ENCODE data around the gene GLI3.

Gene GLI3

GRCh38 chr7:41956705-41957104 is 280.3 kb downstream of the GLI3 start:
- DNase-seq = no peak

- DNase-seq = no peak
Measured at GRCh38 chr7:41955893-41956675, 280.9 kb downstream of the GLI3 start.

GRCh38 chr7:41955451-41955850 is 281.6 kb downstream of the GLI3 start:
- no peak for DNase-seq

- DNase-seq = no peak
Measured at GRCh38 chr7:41954976-41955375, 282.0 kb downstream of the GLI3 start.

- no peak for DNase-seq
Measured at GRCh38 chr7:41948503-41948902, 288.5 kb downstream of the GLI3 start.

GRCh38 chr7:41943094-41943577 is 293.9 kb downstream of the GLI3 start:
- peak; percentile 78 for DNase-seq

- no peak for DNase-seq
Measured at GRCh38 chr7:41942468-41943093, 294.4 kb downstream of the GLI3 start.

GRCh38 chr7:41940760-41941343 is 296.2 kb downstream of the GLI3 start:
- peak; percentile 63 for DNase-seq

- DNase-seq = no peak
Measured at GRCh38 chr7:41938371-41938770, 298.6 kb downstream of the GLI3 start.

GRCh38 chr7:41933427-41933826 is 303.6 kb downstream of the GLI3 start:
- no peak for DNase-seq

GRCh38 chr7:41931263-41931646 is 305.8 kb downstream of the GLI3 start:
- no peak for DNase-seq

- no peak for DNase-seq
Measured at GRCh38 chr7:41930538-41931262, 306.3 kb downstream of the GLI3 start.

- no peak for DNase-seq
Measured at GRCh38 chr7:41928781-41929180, 308.2 kb downstream of the GLI3 start.

- DNase-seq = no peak
Measured at GRCh38 chr7:41928166-41928565, 308.8 kb downstream of the GLI3 start.

- no peak for DNase-seq
Measured at GRCh38 chr7:41927380-41927779, 309.6 kb downstream of the GLI3 start.

GRCh38 chr7:41925946-41926345 is 311.1 kb downstream of the GLI3 start:
- no peak for DNase-seq

- no peak for DNase-seq
Measured at GRCh38 chr7:41924796-41925195, 312.2 kb downstream of the GLI3 start.

GRCh38 chr7:41922373-41922772 is 314.6 kb downstream of the GLI3 start:
- no peak for DNase-seq

GRCh38 chr7:41921453-41921981 is 315.5 kb downstream of the GLI3 start:
- DNase-seq = no peak

GRCh38 chr7:41918597-41918996 is 318.4 kb downstream of the GLI3 start:
- no peak for DNase-seq

- DNase-seq = no peak
Measured at GRCh38 chr7:41916450-41916927, 320.5 kb downstream of the GLI3 start.

GRCh38 chr7:41915871-41916270 is 321.1 kb downstream of the GLI3 start:
- no peak for DNase-seq
